Neural cell (in vitro differentiated cells): ENCODE data around the gene OTOG. TPM values are rescaled to one million over a fixed set of nuclear protein-coding genes. Genes with fewer than 3 reads are reported as not detected.

Experiments
- H2AFZ ChIP-seq: fragments of 200-600, 300-800 bp; sonication (generic), shearing (Covaris generic); 2 replicates; pipeline ENCODE4 v1.6.0; 2014; ENCODE audit warnings: low read depth, mild to moderate bottlenecking, antibody characterized with exemption, low read length, moderate library complexity
- H3F3A ChIP-seq: fragments of 200-600 bp; shearing (Covaris generic); 2 replicates; pipeline ENCODE4 v1.6.1; 2016; ENCODE audit warnings: mild to moderate bottlenecking, moderate library complexity, mixed read lengths, antibody characterized with exemption, low read length; ENCODE audit not compliant: insufficient read depth, poor library complexity, severe bottlenecking
- H3K27ac ChIP-seq: fragments of 200-600, 300-800 bp; sonication (generic), shearing (Covaris generic); 2 replicates; pipeline ENCODE4 v1.5.1; 2014; ENCODE audit warnings: mild to moderate bottlenecking, low read length, moderate library complexity
- H3K27me3 ChIP-seq: fragments of 300-800, 200-600 bp; sonication (generic), shearing (Covaris generic); 2 replicates; pipeline ENCODE4 v1.6.0; 2014; ENCODE audit warnings: mild to moderate bottlenecking, low read depth, low read length, moderate library complexity; ENCODE audit not compliant: insufficient read depth
- H3K36me3 ChIP-seq: fragments of 300-800, 200-600 bp; sonication (generic), shearing (Covaris generic); 2 replicates; pipeline ENCODE4 v1.5.1; 2014; ENCODE audit warnings: mild to moderate bottlenecking, antibody characterized with exemption, low read length, moderate library complexity; ENCODE audit not compliant: insufficient read depth
- H3K4me2 ChIP-seq: fragments of 300-800, 200-600 bp; sonication (generic), shearing (Covaris generic); 2 replicates; pipeline ENCODE4 v1.6.0; 2014; ENCODE audit warnings: mild to moderate bottlenecking, low read length
- H3K4me3 ChIP-seq: fragments of 300-800, 200-600 bp; sonication (generic), shearing (Covaris generic); 2 replicates; pipeline ENCODE4 v1.5.1; 2014; ENCODE audit warnings: mild to moderate bottlenecking, low read length, moderate library complexity
- H3K79me2 ChIP-seq: fragments of 200-600 bp; shearing (Covaris generic); replicated peaks from 2 replicates; pipeline ENCODE4 v1.6.0; 2014; ENCODE audit warnings: mild to moderate bottlenecking, low read length, moderate library complexity; ENCODE audit not compliant: insufficient read depth
- H3K9ac ChIP-seq: fragments of 300-800, 200-600 bp; sonication (generic), shearing (Covaris generic); 2 replicates; pipeline ENCODE4 v1.6.1; 2016; ENCODE audit warnings: mild to moderate bottlenecking, low read length, mixed read lengths
- H3K9me2 ChIP-seq: fragments of 200-600 bp; shearing (Covaris generic); 2 replicates; pipeline ENCODE4 v1.6.1; 2016; ENCODE audit warnings: mild to moderate bottlenecking, low read length, mixed read lengths; ENCODE audit not compliant: insufficient read depth
- H3K9me3 ChIP-seq: fragments of 200-600, 300-800 bp; sonication (generic), shearing (Covaris generic); 2 replicates; pipeline ENCODE4 v1.6.1; 2016; ENCODE audit warnings: mild to moderate bottlenecking, mixed run types, low read length, moderate library complexity, mixed read lengths
- H4K20me1 ChIP-seq: fragments of 200-600 bp; shearing (Covaris generic); 2 replicates; pipeline ENCODE4 v1.6.1; 2016; ENCODE audit warnings: mild to moderate bottlenecking, mixed run types; ENCODE audit not compliant: insufficient read depth
- EP300 ChIP-seq: fragments of 450-650 bp; conservative IDR thresholded peaks from 2 replicates; pipeline ENCODE4 v1.6.1; 2014; ENCODE audit warnings: antibody characterized with exemption, mild to moderate bottlenecking, moderate library complexity; ENCODE audit not compliant: poor library complexity, severe bottlenecking
- EZH2 ChIP-seq: fragments of 200-600, 300-800 bp; shearing (Covaris generic), sonication (generic); IDR thresholded peaks from 2 replicates; pipeline ENCODE4 v1.6.1; 2014; ENCODE audit warnings: antibody characterized with exemption, low read length, borderline replicate concordance, mild to moderate bottlenecking; ENCODE audit not compliant: insufficient read depth, poor library complexity, severe bottlenecking
- MXI1 ChIP-seq: fragments of 450-650 bp; conservative IDR thresholded peaks from 2 replicates; pipeline ENCODE4 v1.6.1; 2014; ENCODE audit warnings: antibody characterized with exemption, mild to moderate bottlenecking; ENCODE audit not compliant: poor library complexity, severe bottlenecking
- POLR2AphosphoS5 ChIP-seq: IDR thresholded peaks from 2 replicates; pipeline ENCODE4 v1.6.1; 2012
- RAD21 ChIP-seq: fragments of 450-650 bp; conservative IDR thresholded peaks from 2 replicates; pipeline ENCODE4 v1.6.1; 2014; ENCODE audit warnings: antibody characterized with exemption, mild to moderate bottlenecking, moderate library complexity
- SMC3 ChIP-seq: fragments of 450-650 bp; conservative IDR thresholded peaks from 2 replicates; pipeline ENCODE4 v1.6.1; 2014; ENCODE audit warnings: antibody characterized with exemption, mild to moderate bottlenecking, moderate library complexity; ENCODE audit not compliant: poor library complexity
- TAF1 ChIP-seq: IDR thresholded peaks from 2 replicates; pipeline ENCODE4 v1.6.1; 2012; ENCODE audit warnings: low read depth
- polyA plus RNA-seq: library from polyadenylated mRNA; depleted of rRNA; stranded (reverse); fragments of >200 nt; gene quantifications from 2 replicates; pipeline ENCODE4 v1.2.3, GENCODE V29; 2014
- TF ChIP-seq, protein P1 (sequence below): IDR thresholded peaks from 2 replicates; pipeline ENCODE4 v1.6.1; 2012; ENCODE audit warnings: borderline replicate concordance
- TF ChIP-seq, protein P2 (sequence below): fragments of 450-650 bp; IDR thresholded peaks from 2 replicates; pipeline ENCODE4 v1.5.1; 2014; ENCODE audit warnings: antibody characterized with exemption, mild to moderate bottlenecking, moderate library complexity; ENCODE audit not compliant: poor library complexity, severe bottlenecking

Gene OTOG
- polyA plus RNA-seq, 1 donor from 2014 or later, result not detected

DNA sequence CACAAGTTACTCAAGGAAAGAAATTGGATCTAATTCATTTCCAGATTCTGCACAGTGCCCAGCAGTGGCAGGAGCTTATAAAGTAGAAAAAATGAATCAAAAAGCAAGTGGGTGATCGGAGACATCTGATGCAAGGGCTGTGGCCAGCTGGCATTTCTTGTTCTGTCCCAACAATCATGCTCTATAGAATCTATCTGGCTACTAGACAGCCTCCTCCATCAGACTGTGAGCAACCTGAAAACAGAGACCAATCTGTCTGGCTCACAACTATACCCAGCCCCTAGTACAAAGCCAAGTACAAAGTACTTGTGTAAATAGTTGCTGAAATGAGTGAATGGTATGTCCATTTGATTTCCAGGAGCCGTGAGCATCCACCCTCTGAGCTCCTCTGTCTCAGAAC, 14.3 kb upstream of the OTOG start:
- Histone ChIP-seq H3K4me3 (no peak overlapping the region), H3K27me3 (no peaks in the 10 kb centered on the region), H3K79me2 (no peaks in the 10 kb centered on the region), H3K9me3 (no peaks in the 10 kb centered on the region), H3K4me2 (no peak overlapping the region), H3K27ac (no peak overlapping the region), H3F3A (no peaks in the 10 kb centered on the region), H3K36me3 (no peaks in the 10 kb centered on the region), H4K20me1 (no peaks in the 10 kb centered on the region), H3K9ac (no peak overlapping the region), H3K9me2 (no peaks in the 10 kb centered on the region), H2AFZ (no peak overlapping the region)
- no peak for TF ChIP-seq TAF1
- no peak for TF ChIP-seq RAD21
- TF ChIP-seq, protein P1, sequence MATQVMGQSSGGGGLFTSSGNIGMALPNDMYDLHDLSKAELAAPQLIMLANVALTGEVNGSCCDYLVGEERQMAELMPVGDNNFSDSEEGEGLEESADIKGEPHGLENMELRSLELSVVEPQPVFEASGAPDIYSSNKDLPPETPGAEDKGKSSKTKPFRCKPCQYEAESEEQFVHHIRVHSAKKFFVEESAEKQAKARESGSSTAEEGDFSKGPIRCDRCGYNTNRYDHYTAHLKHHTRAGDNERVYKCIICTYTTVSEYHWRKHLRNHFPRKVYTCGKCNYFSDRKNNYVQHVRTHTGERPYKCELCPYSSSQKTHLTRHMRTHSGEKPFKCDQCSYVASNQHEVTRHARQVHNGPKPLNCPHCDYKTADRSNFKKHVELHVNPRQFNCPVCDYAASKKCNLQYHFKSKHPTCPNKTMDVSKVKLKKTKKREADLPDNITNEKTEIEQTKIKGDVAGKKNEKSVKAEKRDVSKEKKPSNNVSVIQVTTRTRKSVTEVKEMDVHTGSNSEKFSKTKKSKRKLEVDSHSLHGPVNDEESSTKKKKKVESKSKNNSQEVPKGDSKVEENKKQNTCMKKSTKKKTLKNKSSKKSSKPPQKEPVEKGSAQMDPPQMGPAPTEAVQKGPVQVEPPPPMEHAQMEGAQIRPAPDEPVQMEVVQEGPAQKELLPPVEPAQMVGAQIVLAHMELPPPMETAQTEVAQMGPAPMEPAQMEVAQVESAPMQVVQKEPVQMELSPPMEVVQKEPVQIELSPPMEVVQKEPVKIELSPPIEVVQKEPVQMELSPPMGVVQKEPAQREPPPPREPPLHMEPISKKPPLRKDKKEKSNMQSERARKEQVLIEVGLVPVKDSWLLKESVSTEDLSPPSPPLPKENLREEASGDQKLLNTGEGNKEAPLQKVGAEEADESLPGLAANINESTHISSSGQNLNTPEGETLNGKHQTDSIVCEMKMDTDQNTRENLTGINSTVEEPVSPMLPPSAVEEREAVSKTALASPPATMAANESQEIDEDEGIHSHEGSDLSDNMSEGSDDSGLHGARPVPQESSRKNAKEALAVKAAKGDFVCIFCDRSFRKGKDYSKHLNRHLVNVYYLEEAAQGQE, result no peak
- TF ChIP-seq POLR2AphosphoS5, result no peak
- no peak for TF ChIP-seq EP300
- no peak for TF ChIP-seq EZH2
- no peak for TF ChIP-seq MXI1
- TF ChIP-seq, protein P2, sequence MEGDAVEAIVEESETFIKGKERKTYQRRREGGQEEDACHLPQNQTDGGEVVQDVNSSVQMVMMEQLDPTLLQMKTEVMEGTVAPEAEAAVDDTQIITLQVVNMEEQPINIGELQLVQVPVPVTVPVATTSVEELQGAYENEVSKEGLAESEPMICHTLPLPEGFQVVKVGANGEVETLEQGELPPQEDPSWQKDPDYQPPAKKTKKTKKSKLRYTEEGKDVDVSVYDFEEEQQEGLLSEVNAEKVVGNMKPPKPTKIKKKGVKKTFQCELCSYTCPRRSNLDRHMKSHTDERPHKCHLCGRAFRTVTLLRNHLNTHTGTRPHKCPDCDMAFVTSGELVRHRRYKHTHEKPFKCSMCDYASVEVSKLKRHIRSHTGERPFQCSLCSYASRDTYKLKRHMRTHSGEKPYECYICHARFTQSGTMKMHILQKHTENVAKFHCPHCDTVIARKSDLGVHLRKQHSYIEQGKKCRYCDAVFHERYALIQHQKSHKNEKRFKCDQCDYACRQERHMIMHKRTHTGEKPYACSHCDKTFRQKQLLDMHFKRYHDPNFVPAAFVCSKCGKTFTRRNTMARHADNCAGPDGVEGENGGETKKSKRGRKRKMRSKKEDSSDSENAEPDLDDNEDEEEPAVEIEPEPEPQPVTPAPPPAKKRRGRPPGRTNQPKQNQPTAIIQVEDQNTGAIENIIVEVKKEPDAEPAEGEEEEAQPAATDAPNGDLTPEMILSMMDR, result no peak
- TF ChIP-seq SMC3, result no peak

DNA sequence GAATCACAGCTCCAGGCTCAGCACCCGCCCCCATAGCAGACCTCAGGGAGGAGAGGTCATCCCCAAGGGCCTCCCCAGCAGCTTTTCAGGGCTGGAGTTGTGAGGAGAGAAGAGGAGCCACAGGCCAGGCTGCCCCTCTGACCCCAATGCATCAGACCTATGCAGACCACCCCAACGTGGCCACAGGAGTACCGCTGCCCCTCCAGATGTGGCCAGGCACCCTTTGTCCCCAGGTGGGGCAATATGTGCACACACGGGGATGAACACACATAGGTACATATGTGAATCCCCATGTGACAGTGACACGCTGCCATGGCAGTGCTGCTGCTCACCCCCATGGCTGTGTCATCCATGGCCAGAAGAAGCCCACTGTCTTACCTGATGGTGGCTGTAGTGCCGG, 13.7 kb upstream of the OTOG start:
- no peaks in the 10 kb centered on the region for H4K20me1 ChIP-seq
- TF ChIP-seq, protein P2, result no peak
- TF ChIP-seq EZH2, result no peak
- no peak for TF ChIP-seq TAF1
- no peak for TF ChIP-seq EP300
- no peak overlapping the region for H3K9ac ChIP-seq
- H3K4me2 ChIP-seq, result no peak overlapping the region
- no peak overlapping the region for H3K4me3 ChIP-seq
- no peaks in the 10 kb centered on the region for H3K36me3 ChIP-seq
- no peaks in the 10 kb centered on the region for H3K9me2 ChIP-seq
- H3K9me3 ChIP-seq, result no peaks in the 10 kb centered on the region
- H3K27me3 ChIP-seq, result no peaks in the 10 kb centered on the region
- H3F3A ChIP-seq, result no peaks in the 10 kb centered on the region
- H2AFZ ChIP-seq, result no peak overlapping the region
- H3K27ac ChIP-seq, result no peak overlapping the region
- H3K79me2 ChIP-seq, result no peaks in the 10 kb centered on the region
